Astrocyte (in vitro differentiated cells and primary cell): ENCODE results near the gene CHRNE. TPM values are rescaled to one million over a fixed set of nuclear protein-coding genes. Genes with fewer than 3 reads are reported as not detected.
"Not testable (repeated sequence)": the region's sequence is repeated elsewhere in the genome, so short reads cannot be mapped to it uniquely, and the experiment has no call there.

Experiments
- DNase-seq: peaks from one replicate; pipeline ENCODE4 v3.0.0-alpha.2; 2010; ENCODE audit warnings: low read depth
- FAIRE-seq: peaks from 2 replicates; lab custom pipeline; 2011; peaks lifted over from hg19 to GRCh38; lab: Jason Lieb, UNC
- H2AFZ ChIP-seq: 2 replicates; pipeline ENCODE4 v1.6.0; 2012; ENCODE audit warnings: low read depth, low read length, inconsistent platforms
- H3K27ac ChIP-seq: 2 replicates; pipeline ENCODE4 v1.5.1; 2011; ENCODE audit warnings: low read depth, low read length, inconsistent platforms
- H3K27me3 ChIP-seq: 2 replicates; pipeline ENCODE4 v1.6.0; 2011; ENCODE audit warnings: low read length, inconsistent platforms; ENCODE audit not compliant: insufficient read depth
- H3K36me3 ChIP-seq: 2 replicates; pipeline ENCODE4 v1.5.1; 2011; ENCODE audit warnings: low read length, inconsistent platforms; ENCODE audit not compliant: insufficient read depth
- H3K4me1 ChIP-seq: 2 replicates; pipeline ENCODE4 v1.5.1; 2011; ENCODE audit warnings: low read length, inconsistent platforms; ENCODE audit not compliant: insufficient read depth
- H3K4me2 ChIP-seq: 2 replicates; pipeline ENCODE4 v1.6.0; 2012; ENCODE audit warnings: low read length, inconsistent platforms
- H3K4me3 ChIP-seq: 2 replicates; pipeline ENCODE4 v1.5.1; 2011; ENCODE audit warnings: low read depth, mild to moderate bottlenecking, low read length, inconsistent platforms; ENCODE audit not compliant: insufficient read depth
- H3K79me2 ChIP-seq: 2 replicates; pipeline ENCODE4 v1.6.0; 2012; ENCODE audit warnings: mild to moderate bottlenecking, low read length, inconsistent platforms; ENCODE audit not compliant: insufficient read depth
- H3K9ac ChIP-seq: 2 replicates; pipeline ENCODE4 v1.6.0; 2012; ENCODE audit warnings: mild to moderate bottlenecking, low read length, inconsistent platforms
- H3K9me3 ChIP-seq: 2 replicates; pipeline ENCODE4 v1.5.1; 2012; ENCODE audit warnings: low read depth, mild to moderate bottlenecking, low read length, inconsistent platforms; ENCODE audit not compliant: insufficient read depth
- H4K20me1 ChIP-seq: 2 replicates; pipeline ENCODE4 v1.6.0; 2012; ENCODE audit warnings: low read length, inconsistent platforms; ENCODE audit not compliant: insufficient read depth
- H3K27ac Mint-ChIP-seq: one replicate; pipeline ENCODE4 v1.8.0; 2021; ENCODE audit warnings: mild to moderate bottlenecking, mixed read lengths; ENCODE audit not compliant: unreplicated experiment
- H3K27me3 Mint-ChIP-seq: one replicate; pipeline ENCODE4 v1.8.0; 2021; ENCODE audit warnings: low read depth, mixed read lengths; ENCODE audit not compliant: unreplicated experiment
- H3K36me3 Mint-ChIP-seq: one replicate; pipeline ENCODE4 v1.8.0; 2021; ENCODE audit warnings: low read depth, mixed read lengths; ENCODE audit not compliant: unreplicated experiment
- H3K4me1 Mint-ChIP-seq: one replicate; pipeline ENCODE4 v1.8.0; 2021; ENCODE audit warnings: low read depth, mixed read lengths; ENCODE audit not compliant: unreplicated experiment
- H3K4me3 Mint-ChIP-seq: one replicate; pipeline ENCODE4 v1.8.0; 2021; ENCODE audit warnings: mild to moderate bottlenecking, moderate library complexity, mixed read lengths; ENCODE audit not compliant: unreplicated experiment
- H3K9me3 Mint-ChIP-seq: one replicate; pipeline ENCODE4 v1.8.0; 2021; ENCODE audit warnings: mild to moderate bottlenecking, mixed read lengths; ENCODE audit not compliant: unreplicated experiment
- EZH2 ChIP-seq: IDR thresholded peaks from 2 replicates; pipeline ENCODE4 v1.6.1; 2012; ENCODE audit warnings: mild to moderate bottlenecking, low read length, inconsistent platforms; ENCODE audit not compliant: insufficient read depth
- total RNA-seq: library from RNA; stranded (reverse); gene quantifications from 2 replicates; pipeline ENCODE4 v1.2.1, GENCODE V29; 2021
- TF ChIP-seq, protein P1 (sequence below): IDR thresholded peaks from 2 replicates; pipeline ENCODE4 v1.5.1; 2011; ENCODE audit warnings: low read depth, mild to moderate bottlenecking, inconsistent platforms, low read length, moderate library complexity; ENCODE audit not compliant: insufficient read depth

CHRNE gene
- total RNA-seq, 1 donor from 2014 or later = 0.20 TPM

GRCh38 chr17:4877089-4877488 is 25.8 kb downstream of the CHRNE start:
- Histone ChIP-seq H3K4me2 (no peak overlapping the region), H3K9me3 (no peaks in the 10 kb centered on the region), H3K4me1 (no peaks in the 10 kb centered on the region), H3K27ac (no peak overlapping the region), H3K9ac (no peak overlapping the region), H3K4me3 (no peak overlapping the region), H4K20me1 (peaks cover 59% of the 10 kb centered on the region), H3K79me2 (peaks cover 10% of the 10 kb centered on the region), H3K27me3 (no peaks in the 10 kb centered on the region), H2AFZ (no peak overlapping the region), H3K36me3 (no peaks in the 10 kb centered on the region)
- Mint-ChIP-seq H3K9me3 (no peaks in the 10 kb centered on the region), H3K4me1 (peaks cover 6% of the 10 kb centered on the region), H3K27me3 (no peaks in the 10 kb centered on the region), H3K4me3 (no peak overlapping the region), H3K36me3 (peaks cover 24% of the 10 kb centered on the region), H3K27ac (peak overlapping the region; percentile 41)
- DNase-seq (no peak), FAIRE-seq (no peak)
- TF ChIP-seq, protein P1, sequence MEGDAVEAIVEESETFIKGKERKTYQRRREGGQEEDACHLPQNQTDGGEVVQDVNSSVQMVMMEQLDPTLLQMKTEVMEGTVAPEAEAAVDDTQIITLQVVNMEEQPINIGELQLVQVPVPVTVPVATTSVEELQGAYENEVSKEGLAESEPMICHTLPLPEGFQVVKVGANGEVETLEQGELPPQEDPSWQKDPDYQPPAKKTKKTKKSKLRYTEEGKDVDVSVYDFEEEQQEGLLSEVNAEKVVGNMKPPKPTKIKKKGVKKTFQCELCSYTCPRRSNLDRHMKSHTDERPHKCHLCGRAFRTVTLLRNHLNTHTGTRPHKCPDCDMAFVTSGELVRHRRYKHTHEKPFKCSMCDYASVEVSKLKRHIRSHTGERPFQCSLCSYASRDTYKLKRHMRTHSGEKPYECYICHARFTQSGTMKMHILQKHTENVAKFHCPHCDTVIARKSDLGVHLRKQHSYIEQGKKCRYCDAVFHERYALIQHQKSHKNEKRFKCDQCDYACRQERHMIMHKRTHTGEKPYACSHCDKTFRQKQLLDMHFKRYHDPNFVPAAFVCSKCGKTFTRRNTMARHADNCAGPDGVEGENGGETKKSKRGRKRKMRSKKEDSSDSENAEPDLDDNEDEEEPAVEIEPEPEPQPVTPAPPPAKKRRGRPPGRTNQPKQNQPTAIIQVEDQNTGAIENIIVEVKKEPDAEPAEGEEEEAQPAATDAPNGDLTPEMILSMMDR = no peak
- no peak for TF ChIP-seq EZH2

DNA sequence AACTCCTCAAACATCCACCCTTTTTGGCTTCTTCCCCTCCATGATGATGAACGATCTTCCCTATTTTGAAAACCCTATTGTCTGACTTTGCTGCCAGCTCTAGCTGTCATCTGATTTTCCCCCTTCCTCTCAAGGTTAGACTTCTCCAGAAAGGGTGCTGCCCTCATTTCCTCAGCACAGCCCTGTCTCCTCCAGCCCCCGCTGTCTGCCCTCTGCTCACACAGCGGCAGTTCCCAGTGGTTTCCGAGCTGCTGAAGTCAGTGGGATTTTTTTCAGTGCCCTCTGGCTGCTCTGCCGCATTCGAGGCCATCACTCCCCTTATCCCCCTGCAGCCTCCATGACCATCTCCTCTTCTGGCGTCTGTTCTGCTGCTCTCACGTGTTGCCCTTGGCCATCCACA is 30.1 kb downstream of the CHRNE start:
- FAIRE-seq (no peak), DNase-seq (no peak)
- no peak overlapping the region for H3K4me2 ChIP-seq
- no peak overlapping the region for H3K27ac Mint-ChIP-seq
- H3K9ac ChIP-seq = no peak overlapping the region
- no peak overlapping the region for H3K4me3 ChIP-seq
- H3K27me3 Mint-ChIP-seq = no peaks in the 10 kb centered on the region
- H3K79me2 ChIP-seq = peaks cover 14% of the 10 kb centered on the region
- peaks cover 2% of the 10 kb centered on the region for H3K36me3 ChIP-seq
- no peak overlapping the region for H2AFZ ChIP-seq
- H3K4me1 ChIP-seq = no peaks in the 10 kb centered on the region
- H3K27ac ChIP-seq = no peak overlapping the region
- H3K4me3 Mint-ChIP-seq = no peak overlapping the region
- H4K20me1 ChIP-seq = peaks cover 45% of the 10 kb centered on the region
- TF ChIP-seq, protein P1 = no peak
- no peak for TF ChIP-seq EZH2
- no peaks in the 10 kb centered on the region for H3K9me3 ChIP-seq
- H3K4me1 Mint-ChIP-seq = peaks cover 6% of the 10 kb centered on the region
- no peaks in the 10 kb centered on the region for H3K27me3 ChIP-seq
- no peaks in the 10 kb centered on the region for H3K9me3 Mint-ChIP-seq
- peaks cover 9% of the 10 kb centered on the region for H3K36me3 Mint-ChIP-seq

DNA sequence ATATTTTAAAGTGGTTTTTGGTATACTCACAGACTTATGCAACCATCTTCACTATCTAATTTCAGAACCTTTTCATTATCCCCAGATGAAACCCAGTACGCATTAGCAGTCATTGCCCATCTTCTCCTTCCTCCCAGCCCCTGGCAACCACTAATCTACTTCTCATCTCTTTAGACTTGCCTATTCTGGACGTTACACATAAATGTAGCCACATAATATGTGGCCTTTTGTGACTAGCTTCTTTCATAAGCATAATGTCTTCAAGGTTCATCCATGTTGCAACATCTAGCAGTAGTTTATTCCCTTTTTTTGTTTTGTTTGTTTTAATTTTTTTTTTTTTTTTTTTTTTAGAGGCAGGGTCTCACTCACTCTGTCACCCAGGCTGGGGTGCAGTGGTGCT is 32.0 kb downstream of the CHRNE start:
- Histone ChIP-seq H3K79me2 (peaks cover 15% of the 10 kb centered on the region), H4K20me1 (peaks cover 31% of the 10 kb centered on the region), H3K9ac (no peak overlapping the region), H2AFZ (no peak overlapping the region), H3K27ac (no peak overlapping the region), H3K4me3 (no peak overlapping the region), H3K36me3 (peaks cover 2% of the 10 kb centered on the region), H3K27me3 (no peaks in the 10 kb centered on the region), H3K4me1 (no peaks in the 10 kb centered on the region), H3K4me2 (no peak overlapping the region), H3K9me3 (no peaks in the 10 kb centered on the region)
- Mint-ChIP-seq H3K9me3 (no peaks in the 10 kb centered on the region), H3K4me3 (no peak overlapping the region), H3K36me3 (peaks cover 7% of the 10 kb centered on the region), H3K27me3 (no peaks in the 10 kb centered on the region), H3K4me1 (peaks cover 6% of the 10 kb centered on the region), H3K27ac (no peak overlapping the region)
- DNase-seq = no peak
- FAIRE-seq = no peak
- TF ChIP-seq EZH2 = no peak
- TF ChIP-seq, protein P1 = no peak

GRCh38 chr17:4869058-4869998 is 33.6 kb downstream of the CHRNE start:
- not testable (repeated sequence) for H3K4me1 Mint-ChIP-seq, H3K27ac Mint-ChIP-seq, H3K4me1 ChIP-seq, H3K27me3 Mint-ChIP-seq, H3K9me3 ChIP-seq, H3K4me3 Mint-ChIP-seq, H3K9me3 Mint-ChIP-seq, H3K9ac ChIP-seq, H3K27me3 ChIP-seq, H3K27ac ChIP-seq, DNase-seq, H3K36me3 Mint-ChIP-seq, H3K36me3 ChIP-seq, H3K4me2 ChIP-seq, H3K4me3 ChIP-seq, H2AFZ ChIP-seq, FAIRE-seq
- H4K20me1 ChIP-seq = peaks cover 29% of the 10 kb centered on the region
- H3K79me2 ChIP-seq = peaks cover 14% of the 10 kb centered on the region
